Neural cell (in vitro differentiated cells): ENCODE data around the gene RRP1. TPM values are rescaled to one million over a fixed set of nuclear protein-coding genes. Genes with fewer than 3 reads are reported as not detected.

ENCODE experiments used
- H2AFZ ChIP-seq: fragments of 200-600, 300-800 bp; sonication (generic), shearing (Covaris generic); 2 replicates; pipeline ENCODE4 v1.6.0; 2014; ENCODE audit warnings: low read depth, mild to moderate bottlenecking, antibody characterized with exemption, low read length, moderate library complexity
- H3F3A ChIP-seq: fragments of 200-600 bp; shearing (Covaris generic); 2 replicates; pipeline ENCODE4 v1.6.1; 2016; ENCODE audit warnings: mild to moderate bottlenecking, moderate library complexity, mixed read lengths, antibody characterized with exemption, low read length; ENCODE audit not compliant: insufficient read depth, poor library complexity, severe bottlenecking
- H3K27ac ChIP-seq: fragments of 200-600, 300-800 bp; sonication (generic), shearing (Covaris generic); 2 replicates; pipeline ENCODE4 v1.5.1; 2014; ENCODE audit warnings: mild to moderate bottlenecking, low read length, moderate library complexity
- H3K27me3 ChIP-seq: fragments of 300-800, 200-600 bp; sonication (generic), shearing (Covaris generic); 2 replicates; pipeline ENCODE4 v1.6.0; 2014; ENCODE audit warnings: mild to moderate bottlenecking, low read depth, low read length, moderate library complexity; ENCODE audit not compliant: insufficient read depth
- H3K36me3 ChIP-seq: fragments of 300-800, 200-600 bp; sonication (generic), shearing (Covaris generic); 2 replicates; pipeline ENCODE4 v1.5.1; 2014; ENCODE audit warnings: mild to moderate bottlenecking, antibody characterized with exemption, low read length, moderate library complexity; ENCODE audit not compliant: insufficient read depth
- H3K4me2 ChIP-seq: fragments of 300-800, 200-600 bp; sonication (generic), shearing (Covaris generic); 2 replicates; pipeline ENCODE4 v1.6.0; 2014; ENCODE audit warnings: mild to moderate bottlenecking, low read length
- H3K4me3 ChIP-seq: fragments of 300-800, 200-600 bp; sonication (generic), shearing (Covaris generic); 2 replicates; pipeline ENCODE4 v1.5.1; 2014; ENCODE audit warnings: mild to moderate bottlenecking, low read length, moderate library complexity
- H3K79me2 ChIP-seq: fragments of 200-600 bp; shearing (Covaris generic); replicated peaks from 2 replicates; pipeline ENCODE4 v1.6.0; 2014; ENCODE audit warnings: mild to moderate bottlenecking, low read length, moderate library complexity; ENCODE audit not compliant: insufficient read depth
- H3K9ac ChIP-seq: fragments of 300-800, 200-600 bp; sonication (generic), shearing (Covaris generic); 2 replicates; pipeline ENCODE4 v1.6.1; 2016; ENCODE audit warnings: mild to moderate bottlenecking, low read length, mixed read lengths
- H3K9me2 ChIP-seq: fragments of 200-600 bp; shearing (Covaris generic); 2 replicates; pipeline ENCODE4 v1.6.1; 2016; ENCODE audit warnings: mild to moderate bottlenecking, low read length, mixed read lengths; ENCODE audit not compliant: insufficient read depth
- H3K9me3 ChIP-seq: fragments of 200-600, 300-800 bp; sonication (generic), shearing (Covaris generic); 2 replicates; pipeline ENCODE4 v1.6.1; 2016; ENCODE audit warnings: mild to moderate bottlenecking, mixed run types, low read length, moderate library complexity, mixed read lengths
- H4K20me1 ChIP-seq: fragments of 200-600 bp; shearing (Covaris generic); 2 replicates; pipeline ENCODE4 v1.6.1; 2016; ENCODE audit warnings: mild to moderate bottlenecking, mixed run types; ENCODE audit not compliant: insufficient read depth
- CTCF ChIP-seq: fragments of 450-650 bp; IDR thresholded peaks from 2 replicates; pipeline ENCODE4 v1.5.1; 2014; ENCODE audit warnings: antibody characterized with exemption, mild to moderate bottlenecking, moderate library complexity; ENCODE audit not compliant: poor library complexity, severe bottlenecking
- EP300 ChIP-seq: fragments of 450-650 bp; conservative IDR thresholded peaks from 2 replicates; pipeline ENCODE4 v1.6.1; 2014; ENCODE audit warnings: antibody characterized with exemption, mild to moderate bottlenecking, moderate library complexity; ENCODE audit not compliant: poor library complexity, severe bottlenecking
- EZH2 ChIP-seq: fragments of 200-600, 300-800 bp; shearing (Covaris generic), sonication (generic); IDR thresholded peaks from 2 replicates; pipeline ENCODE4 v1.6.1; 2014; ENCODE audit warnings: antibody characterized with exemption, low read length, borderline replicate concordance, mild to moderate bottlenecking; ENCODE audit not compliant: insufficient read depth, poor library complexity, severe bottlenecking
- MXI1 ChIP-seq: fragments of 450-650 bp; conservative IDR thresholded peaks from 2 replicates; pipeline ENCODE4 v1.6.1; 2014; ENCODE audit warnings: antibody characterized with exemption, mild to moderate bottlenecking; ENCODE audit not compliant: poor library complexity, severe bottlenecking
- POLR2AphosphoS5 ChIP-seq: IDR thresholded peaks from 2 replicates; pipeline ENCODE4 v1.6.1; 2012
- RAD21 ChIP-seq: fragments of 450-650 bp; conservative IDR thresholded peaks from 2 replicates; pipeline ENCODE4 v1.6.1; 2014; ENCODE audit warnings: antibody characterized with exemption, mild to moderate bottlenecking, moderate library complexity
- SMC3 ChIP-seq: fragments of 450-650 bp; conservative IDR thresholded peaks from 2 replicates; pipeline ENCODE4 v1.6.1; 2014; ENCODE audit warnings: antibody characterized with exemption, mild to moderate bottlenecking, moderate library complexity; ENCODE audit not compliant: poor library complexity
- TAF1 ChIP-seq: IDR thresholded peaks from 2 replicates; pipeline ENCODE4 v1.6.1; 2012; ENCODE audit warnings: low read depth
- polyA plus RNA-seq: library from polyadenylated mRNA; depleted of rRNA; stranded (reverse); fragments of >200 nt; gene quantifications from 2 replicates; pipeline ENCODE4 v1.2.3, GENCODE V29; 2014
- TF ChIP-seq, protein P1 (sequence below): IDR thresholded peaks from 2 replicates; pipeline ENCODE4 v1.6.1; 2012; ENCODE audit warnings: borderline replicate concordance

RRP1 gene
- polyA plus RNA-seq, 1 donor from 2014 or later: 35.8 TPM

DNA sequence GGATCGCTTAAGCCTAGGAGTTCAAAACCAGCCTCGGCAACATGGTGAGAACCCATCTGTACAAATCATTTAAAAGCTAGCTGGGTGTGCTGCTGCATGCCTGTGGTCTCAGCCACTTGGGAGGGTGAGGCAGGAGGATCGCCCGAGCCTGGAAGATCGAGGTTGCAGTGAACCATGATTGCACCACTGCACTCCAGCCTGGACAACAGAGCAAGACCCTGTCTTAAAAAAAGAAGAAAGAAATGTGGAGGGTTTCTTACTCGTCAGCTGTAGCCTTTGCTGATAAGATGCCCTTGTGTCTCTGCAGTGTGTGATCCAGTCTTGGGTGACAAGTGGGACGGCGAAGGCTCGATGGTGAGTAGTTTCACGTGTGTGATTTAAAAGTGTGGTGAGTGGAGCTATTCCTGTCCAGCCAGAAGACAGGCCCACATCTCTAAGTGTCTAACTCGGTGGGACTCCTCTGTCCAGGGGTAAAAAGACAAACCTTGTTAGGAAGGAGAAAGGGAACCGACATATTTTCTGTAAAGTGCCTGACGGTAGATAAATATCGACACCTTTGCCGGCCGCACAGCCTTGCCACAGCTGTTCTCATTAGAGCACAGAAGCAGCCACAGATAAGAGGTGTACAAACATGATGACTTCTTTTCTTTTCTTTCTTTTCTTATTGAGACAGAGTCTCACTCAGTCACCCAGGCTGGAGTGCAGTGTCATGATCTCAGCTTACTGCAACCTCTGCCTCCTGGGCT lies 43.4 kb upstream of the RRP1 start:
- Histone ChIP-seq H3K9me3 (no peaks in the 10 kb centered on the region), H3F3A (no peaks in the 10 kb centered on the region), H3K27ac (no peak overlapping the region), H3K4me3 (no peak overlapping the region), H3K79me2 (no peaks in the 10 kb centered on the region), H3K36me3 (no peaks in the 10 kb centered on the region), H2AFZ (no peak overlapping the region), H4K20me1 (no peaks in the 10 kb centered on the region), H3K27me3 (no peaks in the 10 kb centered on the region), H3K4me2 (no peak overlapping the region), H3K9me2 (no peaks in the 10 kb centered on the region), H3K9ac (no peak overlapping the region)
- TF ChIP-seq TAF1 (no peak), MXI1 (no peak), POLR2AphosphoS5 (no peak), EZH2 (no peak), EP300 (no peak), CTCF (no peak), SMC3 (no peak), RAD21 (no peak)
- TF ChIP-seq, protein P1, sequence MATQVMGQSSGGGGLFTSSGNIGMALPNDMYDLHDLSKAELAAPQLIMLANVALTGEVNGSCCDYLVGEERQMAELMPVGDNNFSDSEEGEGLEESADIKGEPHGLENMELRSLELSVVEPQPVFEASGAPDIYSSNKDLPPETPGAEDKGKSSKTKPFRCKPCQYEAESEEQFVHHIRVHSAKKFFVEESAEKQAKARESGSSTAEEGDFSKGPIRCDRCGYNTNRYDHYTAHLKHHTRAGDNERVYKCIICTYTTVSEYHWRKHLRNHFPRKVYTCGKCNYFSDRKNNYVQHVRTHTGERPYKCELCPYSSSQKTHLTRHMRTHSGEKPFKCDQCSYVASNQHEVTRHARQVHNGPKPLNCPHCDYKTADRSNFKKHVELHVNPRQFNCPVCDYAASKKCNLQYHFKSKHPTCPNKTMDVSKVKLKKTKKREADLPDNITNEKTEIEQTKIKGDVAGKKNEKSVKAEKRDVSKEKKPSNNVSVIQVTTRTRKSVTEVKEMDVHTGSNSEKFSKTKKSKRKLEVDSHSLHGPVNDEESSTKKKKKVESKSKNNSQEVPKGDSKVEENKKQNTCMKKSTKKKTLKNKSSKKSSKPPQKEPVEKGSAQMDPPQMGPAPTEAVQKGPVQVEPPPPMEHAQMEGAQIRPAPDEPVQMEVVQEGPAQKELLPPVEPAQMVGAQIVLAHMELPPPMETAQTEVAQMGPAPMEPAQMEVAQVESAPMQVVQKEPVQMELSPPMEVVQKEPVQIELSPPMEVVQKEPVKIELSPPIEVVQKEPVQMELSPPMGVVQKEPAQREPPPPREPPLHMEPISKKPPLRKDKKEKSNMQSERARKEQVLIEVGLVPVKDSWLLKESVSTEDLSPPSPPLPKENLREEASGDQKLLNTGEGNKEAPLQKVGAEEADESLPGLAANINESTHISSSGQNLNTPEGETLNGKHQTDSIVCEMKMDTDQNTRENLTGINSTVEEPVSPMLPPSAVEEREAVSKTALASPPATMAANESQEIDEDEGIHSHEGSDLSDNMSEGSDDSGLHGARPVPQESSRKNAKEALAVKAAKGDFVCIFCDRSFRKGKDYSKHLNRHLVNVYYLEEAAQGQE: no peak

DNA sequence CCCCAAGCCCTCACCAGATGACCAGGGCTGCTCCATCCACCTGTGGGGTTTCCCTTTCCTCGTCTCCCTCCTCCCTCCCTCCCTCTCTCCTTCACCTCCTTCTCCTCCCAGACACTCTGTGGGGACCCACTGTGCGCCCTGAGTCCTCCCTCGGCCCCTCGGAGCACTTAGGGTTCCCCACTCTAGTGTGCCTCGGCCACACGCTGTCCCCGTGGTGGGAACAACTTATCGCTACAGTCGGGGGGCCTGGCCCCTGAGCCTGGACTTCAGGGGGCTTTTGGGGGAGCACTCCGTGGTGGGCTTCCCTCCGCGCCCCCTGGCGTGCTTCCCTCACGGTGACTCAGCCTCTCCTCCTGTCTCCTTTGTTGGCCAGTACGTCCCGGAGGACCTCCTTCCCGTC lies 40.8 kb upstream of the RRP1 start:
- H3K36me3 ChIP-seq: no peaks in the 10 kb centered on the region
- no peaks in the 10 kb centered on the region for H3K27me3 ChIP-seq
- no peaks in the 10 kb centered on the region for H3K9me3 ChIP-seq
- H4K20me1 ChIP-seq: no peaks in the 10 kb centered on the region
- no peak overlapping the region for H3K27ac ChIP-seq
- H3K79me2 ChIP-seq: no peaks in the 10 kb centered on the region
- H3K4me3 ChIP-seq: no peak overlapping the region
- H2AFZ ChIP-seq: no peak overlapping the region
- H3K9ac ChIP-seq: no peak overlapping the region
- H3F3A ChIP-seq: no peaks in the 10 kb centered on the region
- TF ChIP-seq CTCF (no peak), EZH2 (no peak), TAF1 (no peak), EP300 (no peak), RAD21 (no peak), MXI1 (no peak), SMC3 (no peak), POLR2AphosphoS5 (no peak)
- TF ChIP-seq, protein P1: no peak
- H3K4me2 ChIP-seq: no peak overlapping the region
- no peaks in the 10 kb centered on the region for H3K9me2 ChIP-seq
